Retinal pigment epithelial cell (primary cell): ENCODE data around the gene CLSTN2.

Experiments used
- DNase-seq: peaks from one replicate; pipeline ENCODE4 v3.0.0-alpha.2; 2010; ENCODE audit warnings: low read depth
- H3K4me3 ChIP-seq: 2 replicates; pipeline ENCODE4 v1.5.1; 2011; ENCODE audit warnings: mild to moderate bottlenecking, low read length, control low read depth, moderate library complexity
- CTCF ChIP-seq: conservative IDR thresholded peaks from 2 replicates; pipeline ENCODE4 v1.5.1; 2011; ENCODE audit warnings: low read depth, low read length, control low read depth, inconsistent platforms

Gene CLSTN2

GRCh38 chr3:139897759-139898158 lies 37.2 kb upstream of the CLSTN2 start:
- no peak for TF ChIP-seq CTCF
- no peak for DNase-seq
- no peak overlapping the region for H3K4me3 ChIP-seq

DNA sequence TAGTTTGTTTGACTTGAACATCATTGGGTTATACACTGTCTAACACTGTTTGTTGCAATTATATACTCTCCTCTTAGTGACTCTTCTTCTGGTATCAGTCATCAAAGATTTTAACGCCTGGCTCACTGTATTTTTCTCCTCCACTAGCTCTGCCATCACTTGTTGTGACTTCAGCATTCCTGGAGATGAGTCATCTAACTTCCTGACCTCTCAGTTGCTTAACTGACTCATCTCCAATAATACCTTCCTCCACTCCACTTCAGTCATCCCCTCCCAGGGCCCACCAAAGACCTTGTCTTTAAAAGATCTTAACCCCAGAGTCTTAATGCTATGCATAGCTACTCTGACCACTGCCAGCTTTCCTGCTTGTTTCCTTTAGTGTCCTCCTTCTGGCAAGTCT lies 28.6 kb upstream of the CLSTN2 start:
- TF ChIP-seq CTCF = no peak
- no peak overlapping the region for H3K4me3 ChIP-seq
- DNase-seq = no peak

GRCh38 chr3:139909811-139910210 lies 25.2 kb upstream of the CLSTN2 start:
- DNase-seq = no peak
- no peak for TF ChIP-seq CTCF
- no peak overlapping the region for H3K4me3 ChIP-seq

DNA sequence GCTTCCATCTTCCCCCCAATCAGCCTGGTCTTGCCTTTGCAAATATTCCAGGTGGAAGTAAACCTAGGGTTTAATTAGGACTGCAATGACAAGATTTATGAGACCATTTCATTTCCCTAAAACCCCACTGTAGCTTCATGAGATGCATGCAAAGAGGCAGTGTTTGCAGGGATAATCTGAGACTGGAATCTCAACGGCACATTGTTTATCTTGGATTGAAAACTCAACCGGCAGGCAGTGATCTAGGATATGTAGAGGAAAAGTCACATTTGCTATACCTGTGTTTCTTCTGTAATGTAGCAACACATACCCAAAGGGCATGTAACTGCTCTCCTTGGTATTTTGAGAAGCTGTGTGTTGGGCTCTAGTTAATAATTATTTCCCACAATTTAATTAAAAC lies 18.7 kb upstream of the CLSTN2 start:
- H3K4me3 ChIP-seq = no peak overlapping the region
- DNase-seq = no peak
- no peak for TF ChIP-seq CTCF

GRCh38 chr3:139917226-139917785 lies 17.7 kb upstream of the CLSTN2 start:
- TF ChIP-seq CTCF = no peak
- no peak overlapping the region for H3K4me3 ChIP-seq

DNA sequence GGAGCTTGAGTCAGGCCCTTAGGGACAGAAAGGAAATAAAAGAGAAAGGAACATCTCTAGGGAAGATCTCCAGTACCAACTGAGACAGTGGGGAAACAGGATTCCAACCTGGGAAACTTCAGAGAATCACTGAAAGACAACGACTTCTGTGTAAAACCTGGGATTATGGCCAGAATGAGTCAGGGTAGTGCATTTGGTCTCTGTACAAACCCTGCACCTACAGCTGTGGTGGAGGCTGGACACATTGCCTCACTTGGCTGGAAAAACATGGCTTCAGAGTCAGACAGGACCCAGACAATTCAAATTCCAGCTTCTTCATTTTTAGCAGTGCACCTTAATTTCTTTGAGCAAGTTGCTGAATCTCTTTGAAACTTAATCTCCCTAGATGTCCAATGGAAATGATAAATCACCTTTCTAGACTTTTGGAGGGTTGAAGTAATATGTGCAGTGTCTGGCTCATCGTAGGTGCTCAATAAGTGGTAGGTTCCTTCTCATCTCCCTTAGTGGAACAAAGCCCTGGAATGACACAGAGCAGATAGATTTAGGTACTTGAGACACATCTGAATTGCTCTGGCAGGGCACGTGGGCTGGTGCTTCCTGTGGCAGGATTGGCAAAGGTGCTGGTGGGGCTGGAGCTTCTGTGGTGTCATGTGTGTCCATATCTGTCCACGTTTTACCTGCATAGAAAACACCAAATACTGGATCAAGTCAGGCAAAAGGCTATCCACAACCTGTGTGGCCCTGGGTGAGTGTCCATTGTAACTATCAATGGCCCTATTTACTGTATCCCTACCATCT lies 6.1 kb upstream of the CLSTN2 start:
- H3K4me3 ChIP-seq = no peak overlapping the region
- TF ChIP-seq CTCF = no peak
- no peak for DNase-seq

More at GRCh38 chr3:139917226-139917785, 17.7 kb upstream of the CLSTN2 start:
- no peak for DNase-seq

DNA sequence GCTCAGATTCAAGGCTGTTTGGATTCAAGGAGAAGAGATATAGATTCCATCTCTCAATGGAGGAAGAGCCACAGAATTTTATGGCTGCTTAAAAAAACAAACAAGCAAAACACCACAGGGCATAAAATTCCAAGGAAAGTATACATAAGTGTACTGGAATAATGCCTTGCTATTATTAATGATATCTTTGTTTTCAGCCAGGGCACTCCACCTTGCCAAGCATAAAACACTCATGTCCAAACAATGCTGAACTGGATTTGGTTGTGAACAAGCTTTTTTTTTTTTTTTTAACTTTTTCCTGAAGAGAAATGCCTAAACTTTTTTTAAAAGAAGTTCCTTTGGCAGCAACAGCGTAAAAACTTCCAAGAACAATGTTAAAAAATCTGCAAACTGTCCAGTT lies 4.8 kb upstream of the CLSTN2 start:
- no peak for TF ChIP-seq CTCF
- no peak overlapping the region for H3K4me3 ChIP-seq
- no peak for DNase-seq
